HG02970 (cell line): ENCODE results near the gene ITGA6.

Experiments
- ATAC-seq: cut with Tn5 transposase; IDR thresholded peaks from one replicate; pipeline ENCODE4 v1.9.1; 2021; ENCODE audit warnings: mild to moderate bottlenecking, moderate library complexity, moderate number of reproducible peaks; ENCODE audit not compliant: unreplicated experiment, low FRiP score

ITGA6 gene

GRCh38 chr2:172415157-172415864, 12.1 kb upstream of the ITGA6 start:
- ATAC-seq, result no peak

GRCh38 chr2:172415865-172416183, 11.6 kb upstream of the ITGA6 start:
- no peak for ATAC-seq

- no peak for ATAC-seq
These were observed 10.8 kb upstream of the ITGA6 start for GRCh38 chr2:172416447-172417058.

- no peak for ATAC-seq
These were observed 7.2 kb upstream of the ITGA6 start for GRCh38 chr2:172420216-172420615.

GRCh38 chr2:172423160-172423559, 4.2 kb upstream of the ITGA6 start:
- no peak for ATAC-seq

GRCh38 chr2:172425336-172425735, 2.0 kb upstream of the ITGA6 start:
- ATAC-seq, result no peak

- ATAC-seq, result no peak
These were observed 641 bp upstream of the ITGA6 start for GRCh38 chr2:172426635-172427255.

GRCh38 chr2:172427990-172428831, 825 bp downstream of the ITGA6 start:
- no peak for ATAC-seq

GRCh38 chr2:172428832-172429210, 1.4 kb downstream of the ITGA6 start:
- no peak for ATAC-seq

- ATAC-seq, result no peak
These were observed 2.0 kb downstream of the ITGA6 start for GRCh38 chr2:172429301-172429968.

GRCh38 chr2:172430027-172430426, 2.6 kb downstream of the ITGA6 start:
- no peak for ATAC-seq

GRCh38 chr2:172430678-172431077, 3.3 kb downstream of the ITGA6 start:
- no peak for ATAC-seq

- no peak for ATAC-seq
These were observed 4.1 kb downstream of the ITGA6 start for GRCh38 chr2:172431463-172431862.

- no peak for ATAC-seq
These were observed 4.6 kb downstream of the ITGA6 start for GRCh38 chr2:172431993-172432392.

- no peak for ATAC-seq
These were observed 5.8 kb downstream of the ITGA6 start for GRCh38 chr2:172433144-172433543.

- no peak for ATAC-seq
These were observed 7.6 kb downstream of the ITGA6 start for GRCh38 chr2:172434821-172435605.

- no peak for ATAC-seq
These were observed 8.2 kb downstream of the ITGA6 start for GRCh38 chr2:172435606-172435911.

- ATAC-seq, result no peak
These were observed 9.5 kb downstream of the ITGA6 start for GRCh38 chr2:172436889-172437288.

- ATAC-seq, result no peak
These were observed 10.3 kb downstream of the ITGA6 start for GRCh38 chr2:172437419-172438341.
